Measurements from ENCODE around the gene CDK19.

Gene CDK19

DNA sequence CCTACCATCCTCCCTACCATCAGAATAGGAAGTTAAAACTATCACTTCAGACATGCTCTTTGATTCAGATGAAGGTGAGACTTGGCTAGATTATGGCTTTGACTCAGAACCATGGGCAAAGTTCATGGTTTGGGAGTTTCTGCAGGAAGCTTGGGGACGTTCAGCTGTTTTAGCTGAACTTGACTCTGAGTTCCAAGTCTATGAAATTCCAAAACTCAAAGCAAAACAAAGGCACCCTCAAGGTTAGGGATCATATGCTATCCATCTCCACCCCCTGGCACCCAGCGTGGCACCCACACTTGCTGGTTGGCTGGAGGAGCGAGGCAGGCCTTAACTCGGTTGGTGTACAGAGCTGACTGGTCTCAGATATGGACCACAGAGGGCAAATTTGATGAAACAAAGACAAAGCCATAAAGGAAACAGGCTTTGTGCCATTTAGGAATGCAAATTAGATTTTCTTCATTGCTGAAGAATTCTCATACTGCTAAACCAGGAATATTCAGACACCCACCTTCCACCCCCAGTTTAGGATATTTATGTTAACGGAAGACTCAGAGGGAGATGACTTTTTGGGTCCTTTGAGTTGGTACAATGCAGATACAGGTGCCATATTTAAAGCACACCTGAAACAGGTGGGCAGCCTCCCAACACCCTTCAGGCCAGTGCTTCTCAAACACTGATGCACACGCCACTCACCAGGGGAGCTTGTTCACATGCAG, 250.4 kb downstream of the CDK19 start:
- no peak for DNase-seq (ENCODE audit: low read depth)
- no peak overlapping the region for H3K4me3 ChIP-seq (ENCODE audit: low read depth, low read length)

DNA sequence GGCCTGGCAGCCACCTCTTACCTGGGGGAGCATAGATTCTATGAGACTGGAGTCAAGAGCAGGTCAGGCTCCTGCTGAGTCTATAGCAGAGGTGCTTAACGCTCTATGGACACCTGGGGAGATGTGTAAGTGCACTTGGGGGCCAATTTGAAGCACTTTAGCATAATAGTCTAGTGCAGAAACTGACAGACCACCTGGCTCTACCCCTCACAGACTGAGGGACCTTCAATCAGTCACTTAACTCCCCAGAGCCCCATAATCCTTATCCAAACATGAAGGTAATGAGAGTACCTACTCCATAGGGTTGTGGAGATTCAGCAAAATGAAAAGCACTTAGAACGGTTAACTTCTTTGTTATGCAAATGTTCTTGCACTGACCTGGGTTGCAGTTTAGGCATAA, 251.6 kb downstream of the CDK19 start:
- H3K4me3 ChIP-seq (ENCODE audit: low read depth, low read length), result no peak overlapping the region
- DNase-seq (ENCODE audit: low read depth), result no peak

DNA sequence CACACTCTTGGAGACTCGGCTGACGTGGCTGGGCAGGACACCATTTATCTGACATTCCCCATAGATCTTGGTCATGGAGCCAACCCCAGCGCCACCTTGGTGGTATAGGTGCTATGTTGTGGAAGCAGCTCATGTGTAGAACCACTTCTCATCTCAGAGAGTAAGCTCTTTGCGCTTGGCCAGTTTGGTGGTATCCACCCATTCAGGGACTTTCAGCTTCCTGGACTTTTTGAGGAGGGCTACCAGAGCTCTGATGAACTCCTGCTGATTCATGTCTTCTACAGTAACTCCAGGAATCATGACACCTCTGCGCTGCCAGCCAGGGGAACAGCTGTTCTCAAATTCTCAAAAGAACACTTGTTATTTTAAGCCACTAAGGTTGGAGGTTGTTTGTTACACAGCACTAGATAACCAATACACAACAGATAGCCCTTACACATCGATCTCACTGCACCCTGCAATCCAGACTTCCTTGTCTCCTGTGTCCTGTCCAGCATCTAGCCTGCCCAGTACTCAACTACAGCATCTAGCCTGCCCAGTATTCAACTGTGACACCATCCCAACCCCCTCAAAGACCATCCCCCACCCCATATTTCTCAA, 252.9 kb downstream of the CDK19 start:
- no peak overlapping the region for H3K4me3 ChIP-seq (ENCODE audit: low read depth, low read length)
- DNase-seq (ENCODE audit: low read depth), result no peak

DNA sequence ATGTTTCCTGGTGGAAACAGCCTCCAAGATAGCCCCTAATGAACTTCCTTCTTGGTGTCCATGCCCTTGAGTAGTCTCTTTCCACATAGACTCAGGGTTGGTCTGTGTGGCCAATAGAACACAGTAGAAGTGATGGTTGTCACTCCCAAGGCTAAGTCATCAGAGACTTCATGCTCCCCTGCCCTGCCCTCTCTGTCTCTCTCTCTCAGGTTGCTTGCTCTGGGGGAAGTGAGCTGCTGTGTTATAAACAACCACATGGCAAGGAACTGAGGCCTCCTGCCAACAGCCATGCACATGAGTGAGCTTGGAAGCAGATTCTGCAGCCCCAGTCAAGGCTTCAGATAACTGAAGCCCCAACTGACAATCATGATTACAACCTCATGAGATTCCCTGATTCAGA, 253.6 kb downstream of the CDK19 start:
- no peak for DNase-seq (ENCODE audit: low read depth)
- no peak overlapping the region for H3K4me3 ChIP-seq (ENCODE audit: low read depth, low read length)

DNA sequence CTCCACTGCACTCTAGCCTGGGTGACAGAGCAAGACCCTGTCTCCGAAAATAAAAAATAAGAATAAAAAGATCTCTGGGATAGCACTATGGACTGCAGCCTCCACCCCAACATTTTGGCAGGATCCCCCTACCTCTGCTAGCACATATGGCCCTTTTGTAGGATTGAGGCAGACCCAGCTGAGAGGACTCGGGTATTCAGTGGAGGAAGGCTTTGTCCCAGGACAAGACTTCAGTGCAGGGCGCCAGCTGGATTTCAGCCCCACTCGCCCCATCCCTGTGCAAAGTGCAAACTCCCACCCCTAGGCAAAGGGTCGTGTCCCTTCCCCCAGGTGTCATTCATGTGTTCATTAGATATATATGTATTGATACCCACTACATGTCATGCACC, 254.3 kb downstream of the CDK19 start:
- H3K4me3 ChIP-seq (ENCODE audit: low read depth, low read length), result no peak overlapping the region
- no peak for DNase-seq (ENCODE audit: low read depth)

DNA sequence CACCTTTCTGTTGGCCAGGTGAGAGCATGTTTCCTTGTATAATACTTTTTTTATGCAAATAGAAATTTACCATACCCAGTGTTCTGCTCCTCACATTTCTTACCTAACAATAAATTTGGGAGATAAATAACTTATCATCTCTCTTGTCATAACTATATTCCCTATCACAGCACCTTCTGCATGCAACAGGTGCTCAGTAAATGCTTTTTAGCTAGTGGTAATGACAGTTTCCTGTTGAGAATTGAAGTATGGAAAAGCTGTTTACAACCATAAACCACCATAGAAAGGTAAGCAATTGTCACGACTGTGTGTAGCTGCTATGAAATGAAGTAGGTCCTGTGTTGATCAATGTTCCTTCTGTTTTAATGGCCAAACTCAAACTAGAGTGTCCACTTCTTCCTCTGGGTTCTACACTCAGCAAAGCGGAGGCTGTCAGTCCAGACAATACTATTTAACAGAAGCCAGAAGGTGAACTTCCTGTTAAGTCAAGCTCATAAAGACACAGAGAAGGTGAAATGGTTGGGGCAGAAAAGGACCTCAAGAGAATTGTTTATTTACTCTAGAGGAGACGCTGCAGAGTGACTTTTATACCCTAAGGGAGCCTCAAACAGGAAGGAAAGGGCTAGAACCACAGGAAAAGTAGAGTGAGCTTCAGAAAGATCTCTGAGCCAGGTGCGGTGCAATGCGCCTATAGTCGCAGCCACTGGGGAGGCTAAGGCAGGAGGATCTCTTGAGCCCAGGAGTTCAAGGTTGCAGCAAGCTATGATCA, 254.8 kb downstream of the CDK19 start:
- no peak for DNase-seq (ENCODE audit: low read depth)
- no peak overlapping the region for H3K4me3 ChIP-seq (ENCODE audit: low read depth, low read length)
